GM19035 (cell line): ENCODE results near the gene FAM227A.
"Not testable (repeated sequence)": the region's sequence is repeated elsewhere in the genome, so short reads cannot be mapped to it uniquely, and the experiment has no call there.

Source experiments
- ATAC-seq: cut with Tn5 transposase; IDR thresholded peaks from one replicate; pipeline ENCODE4 v1.9.1; 2021; ENCODE audit not compliant: unreplicated experiment

Gene FAM227A

GRCh38 chr22:38674888-38675287, 18.7 kb upstream of the FAM227A start:
- ATAC-seq: no peak

GRCh38 chr22:38657045-38657909, 1.1 kb upstream of the FAM227A start:
- peak; percentile 36 for ATAC-seq

- ATAC-seq: no peak
Observed at GRCh38 chr22:38655519-38656255, 505 bp downstream of the FAM227A start.

GRCh38 chr22:38653741-38654140, 2.5 kb downstream of the FAM227A start:
- ATAC-seq: no peak

- ATAC-seq: no peak
Observed at GRCh38 chr22:38652859-38653258, 3.3 kb downstream of the FAM227A start.

GRCh38 chr22:38649841-38650522, 6.2 kb downstream of the FAM227A start:
- ATAC-seq: no peak

GRCh38 chr22:38645430-38645829, 10.8 kb downstream of the FAM227A start:
- ATAC-seq: no peak

- not testable (repeated sequence) for ATAC-seq
Observed at GRCh38 chr22:38644245-38644644, 11.9 kb downstream of the FAM227A start.

GRCh38 chr22:38641476-38642040, 14.6 kb downstream of the FAM227A start:
- ATAC-seq: no peak

- no peak for ATAC-seq
Observed at GRCh38 chr22:38638728-38639127, 17.5 kb downstream of the FAM227A start.

GRCh38 chr22:38638216-38638615, 18.0 kb downstream of the FAM227A start:
- ATAC-seq: no peak

GRCh38 chr22:38632528-38632927, 23.7 kb downstream of the FAM227A start:
- ATAC-seq: no peak

GRCh38 chr22:38631724-38632123, 24.5 kb downstream of the FAM227A start:
- ATAC-seq: no peak

- ATAC-seq: no peak
Observed at GRCh38 chr22:38629108-38629507, 27.1 kb downstream of the FAM227A start.

- ATAC-seq: no peak
Observed at GRCh38 chr22:38628444-38628843, 27.7 kb downstream of the FAM227A start.

GRCh38 chr22:38623351-38623750, 32.8 kb downstream of the FAM227A start:
- no peak for ATAC-seq

- no peak for ATAC-seq
Observed at GRCh38 chr22:38618682-38619081, 37.5 kb downstream of the FAM227A start.

GRCh38 chr22:38618258-38618657, 37.9 kb downstream of the FAM227A start:
- ATAC-seq: no peak

- not testable (repeated sequence) for ATAC-seq
Observed at GRCh38 chr22:38615064-38615405, 41.2 kb downstream of the FAM227A start.

GRCh38 chr22:38614332-38615063, 41.7 kb downstream of the FAM227A start:
- ATAC-seq: no peak

- no peak for ATAC-seq
Observed at GRCh38 chr22:38613588-38613987, 42.6 kb downstream of the FAM227A start.
